ENCODE results near the gene TSPAN18. TPM values are rescaled to one million over a fixed set of nuclear protein-coding genes. Genes with fewer than 3 reads are reported as not detected.

The TSPAN18 gene
- polyA plus RNA-seq, 1 donor = 44.4 TPM

DNA sequence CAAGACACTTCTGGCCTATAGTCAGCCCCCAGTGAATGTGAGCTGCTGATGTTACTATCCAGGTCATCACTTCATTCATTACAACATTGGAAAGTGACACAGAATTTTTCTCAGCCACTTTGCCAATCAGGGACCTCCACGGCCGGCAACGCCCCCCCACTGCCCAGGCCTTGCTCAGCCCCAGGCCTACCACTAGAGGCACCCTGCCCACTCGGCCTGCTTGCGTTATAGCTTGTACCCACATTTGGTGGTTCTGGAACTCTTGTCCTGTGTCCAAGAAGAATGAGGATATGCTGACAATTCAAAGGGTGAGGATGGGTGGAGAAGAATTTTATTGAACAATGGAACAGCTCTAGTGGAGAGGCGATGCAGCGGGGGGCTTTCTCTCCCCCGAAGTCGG lies 96.2 kb downstream of the TSPAN18 start:
- DNase-seq = no peak

DNA sequence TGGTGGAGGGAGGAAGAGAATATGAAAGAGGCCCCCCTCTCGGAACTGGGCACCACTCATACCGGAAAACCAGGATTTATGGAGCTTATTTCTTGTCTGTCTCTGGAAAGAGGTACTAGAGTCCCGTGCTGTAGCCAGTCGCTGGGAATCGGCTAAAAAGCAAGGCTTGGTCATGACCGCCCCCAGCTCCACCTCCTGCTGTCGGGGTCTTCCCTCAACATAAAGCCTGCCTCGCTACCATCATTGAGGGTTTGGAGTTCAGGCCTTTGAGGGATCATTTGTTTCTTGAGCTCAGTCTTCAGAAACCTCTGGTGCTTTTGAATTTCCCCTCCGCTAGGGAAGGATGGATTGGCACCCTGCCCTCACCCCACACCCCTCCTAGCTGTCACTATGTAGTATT lies 97.1 kb downstream of the TSPAN18 start:
- no peak for DNase-seq

DNA sequence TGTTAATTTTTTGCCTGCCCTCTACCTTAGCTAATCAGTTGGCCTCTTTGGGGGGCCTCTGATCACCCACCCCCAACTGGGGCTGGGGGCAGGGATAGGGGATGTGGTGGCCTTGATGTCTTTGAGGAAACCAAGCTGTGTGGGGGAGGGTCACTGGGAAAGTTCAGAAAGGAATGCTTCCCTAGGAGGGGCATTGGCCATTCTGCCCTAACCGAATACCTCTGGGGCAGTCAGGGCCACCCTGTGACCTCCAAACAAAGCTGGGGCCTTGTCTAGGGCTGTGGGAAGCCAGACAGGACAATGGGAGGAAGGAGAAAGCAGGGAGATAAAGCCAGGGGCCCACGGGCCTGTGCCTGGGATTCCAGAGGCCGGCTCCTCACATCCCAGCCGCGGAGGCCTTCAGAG lies 97.5 kb downstream of the TSPAN18 start:
- DNase-seq = no peak

DNA sequence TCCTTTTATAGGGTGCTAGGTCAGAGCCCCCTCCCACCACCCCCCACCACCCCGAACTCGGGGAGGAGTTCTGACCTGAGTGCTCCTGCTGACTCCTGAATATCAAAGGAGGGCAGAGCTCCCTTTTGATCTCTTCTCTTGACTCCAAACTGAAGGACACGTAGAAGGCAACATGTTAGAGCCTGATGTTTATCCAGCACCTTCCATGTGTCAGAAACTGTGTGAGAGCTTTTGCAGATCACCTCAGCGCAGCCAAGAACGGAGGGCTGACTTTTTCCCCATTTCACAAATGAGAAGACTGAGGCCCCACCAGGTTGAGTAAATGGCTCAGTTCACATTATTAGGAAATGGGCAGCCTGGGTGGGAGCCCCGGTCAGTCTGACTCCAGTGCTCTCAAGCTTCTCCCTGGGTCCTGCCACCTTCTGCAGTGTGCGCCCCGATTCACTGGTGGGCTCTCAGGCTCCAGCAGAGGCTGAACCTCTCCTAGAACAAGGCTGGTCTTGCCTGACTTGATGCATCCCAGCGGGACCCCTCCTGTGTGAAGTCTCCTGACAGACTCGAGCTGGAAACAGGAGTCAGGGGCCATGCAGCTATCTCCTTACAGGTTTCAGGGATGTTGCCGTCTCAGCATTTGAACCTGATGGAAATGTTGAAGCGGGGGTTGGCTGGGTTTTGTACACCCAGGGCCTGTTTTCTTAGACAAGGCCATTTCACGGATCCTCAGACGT lies 98.5 kb downstream of the TSPAN18 start:
- no peak for DNase-seq

DNA sequence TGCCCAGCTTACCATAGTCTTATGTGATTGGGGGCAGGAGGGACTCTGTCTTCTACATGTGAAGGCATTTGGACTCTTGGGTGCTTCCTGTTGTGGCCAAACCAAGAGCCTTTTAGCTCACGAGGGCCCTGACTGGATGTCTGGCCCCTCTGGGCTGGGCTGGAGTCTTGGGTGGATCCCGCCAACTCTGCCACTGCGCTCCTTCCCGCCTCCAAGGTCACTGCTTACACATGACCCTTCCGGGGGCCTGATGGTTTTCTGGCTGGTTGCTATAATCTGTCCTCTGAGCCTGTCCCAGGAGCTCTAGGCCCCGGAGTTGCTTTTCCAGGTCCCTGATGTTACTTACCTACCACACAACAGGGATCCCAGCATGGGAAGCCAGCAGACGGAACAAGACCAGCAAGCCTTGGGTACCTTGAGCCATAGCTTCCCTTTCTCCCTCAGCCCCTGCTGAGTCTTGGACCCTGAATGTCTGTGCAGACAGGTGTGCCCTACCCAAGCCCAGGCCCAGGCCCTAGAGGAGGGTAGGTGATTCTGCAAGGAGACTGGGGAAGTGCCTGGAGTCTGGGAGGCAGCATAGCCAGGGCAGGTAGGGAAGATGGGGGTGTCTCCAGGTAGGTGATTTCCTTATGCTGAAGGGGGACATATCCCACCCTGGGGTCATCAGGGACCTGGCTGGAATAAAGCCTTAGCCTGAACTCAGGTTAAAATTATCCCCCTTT lies 100.3 kb downstream of the TSPAN18 start:
- DNase-seq = no peak

DNA sequence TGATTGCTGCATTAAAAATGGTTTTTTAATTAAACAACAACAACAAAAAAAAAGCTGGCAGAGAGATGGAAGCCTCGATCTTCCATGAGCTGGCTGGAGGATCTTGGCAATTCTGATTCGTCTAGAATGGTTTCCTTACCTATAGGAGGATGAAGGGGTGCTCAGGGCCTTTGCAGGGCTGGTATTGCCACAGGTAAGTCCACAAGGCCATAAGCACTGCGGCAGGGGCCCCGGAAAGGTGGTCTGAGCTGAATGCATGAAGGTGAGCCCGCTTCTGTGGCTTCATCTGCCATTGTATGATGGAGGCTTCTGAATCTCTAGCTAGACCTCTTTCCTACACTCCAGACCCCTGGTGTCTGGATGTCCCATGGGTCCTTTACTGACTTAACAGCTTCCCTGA lies 101.5 kb downstream of the TSPAN18 start:
- DNase-seq = no peak

DNA sequence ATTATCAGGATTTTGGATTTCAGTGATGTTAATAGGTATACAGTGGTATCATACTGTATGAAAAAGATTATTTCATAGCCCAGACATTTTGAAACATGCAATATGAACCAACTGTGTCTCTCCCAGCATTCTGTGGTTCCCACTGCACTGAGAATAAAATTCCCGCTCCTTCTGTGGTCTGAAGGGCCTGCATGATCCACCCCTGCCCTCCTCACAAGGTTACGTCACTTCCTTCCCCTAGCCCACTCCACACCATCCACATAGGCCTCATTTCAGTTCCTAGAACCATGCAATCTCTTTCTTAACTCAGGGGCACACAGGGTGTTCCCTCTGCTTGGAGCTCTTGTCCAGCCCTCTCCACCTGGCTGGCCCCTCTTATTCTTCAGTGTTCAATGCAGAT lies 103.1 kb downstream of the TSPAN18 start:
- no peak for DNase-seq

DNA sequence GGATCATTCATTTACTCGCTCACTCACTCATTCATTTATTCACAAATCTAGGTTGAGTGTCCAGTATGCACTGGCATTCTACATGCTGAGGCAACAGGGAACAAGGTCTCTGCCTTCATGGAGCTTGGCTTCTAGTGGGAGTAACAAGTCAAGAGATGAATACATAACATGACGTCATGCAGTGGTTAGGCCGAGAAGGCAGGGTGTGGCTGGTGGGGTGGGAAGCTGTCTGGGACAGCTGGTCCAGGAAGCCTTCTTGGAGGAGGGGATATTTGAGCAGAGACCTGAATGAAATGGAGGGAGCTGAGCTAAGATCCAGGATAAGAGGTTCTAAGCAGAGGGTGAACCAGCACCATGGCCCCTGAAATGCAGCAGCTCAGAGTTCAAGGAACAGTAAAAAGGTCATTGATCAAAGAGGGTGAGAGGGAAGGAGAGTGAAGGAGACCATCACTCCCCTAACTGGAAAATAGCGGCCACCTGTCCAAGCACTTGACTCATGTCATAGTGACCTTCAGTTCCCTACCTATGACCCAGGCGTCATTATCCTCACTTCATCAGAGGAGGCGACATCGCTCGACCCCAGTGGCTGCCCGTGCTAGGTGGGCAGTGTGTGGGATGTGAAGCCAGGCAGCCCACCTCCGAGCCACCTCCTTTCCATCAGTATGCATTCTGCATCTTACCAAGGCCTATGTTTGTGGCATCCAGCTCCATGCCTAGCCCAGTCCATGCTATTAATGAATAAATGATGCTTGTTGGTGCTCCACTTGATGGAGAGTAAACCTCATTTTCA lies 105.0 kb downstream of the TSPAN18 start:
- no peak for DNase-seq

DNA sequence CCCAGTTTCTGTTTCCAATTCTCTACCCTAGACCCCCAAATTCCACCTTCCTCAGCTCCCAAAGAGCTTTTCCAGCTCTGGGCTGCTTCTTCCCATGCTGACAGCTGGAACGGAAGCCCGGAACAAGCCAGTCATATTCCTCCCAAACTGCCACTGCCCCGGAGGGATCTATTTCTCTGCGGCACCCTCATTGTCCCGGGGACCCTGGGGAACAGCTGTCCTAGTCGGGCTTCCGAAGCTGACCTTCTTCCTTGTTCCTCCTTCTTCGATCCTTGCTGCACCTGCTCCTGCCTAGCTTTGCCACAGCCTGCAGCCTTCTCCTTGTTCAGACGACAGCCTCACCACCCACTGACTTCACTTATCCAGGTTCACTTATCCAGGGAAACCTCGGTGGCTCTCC lies 105.7 kb downstream of the TSPAN18 start:
- no peak for DNase-seq

DNA sequence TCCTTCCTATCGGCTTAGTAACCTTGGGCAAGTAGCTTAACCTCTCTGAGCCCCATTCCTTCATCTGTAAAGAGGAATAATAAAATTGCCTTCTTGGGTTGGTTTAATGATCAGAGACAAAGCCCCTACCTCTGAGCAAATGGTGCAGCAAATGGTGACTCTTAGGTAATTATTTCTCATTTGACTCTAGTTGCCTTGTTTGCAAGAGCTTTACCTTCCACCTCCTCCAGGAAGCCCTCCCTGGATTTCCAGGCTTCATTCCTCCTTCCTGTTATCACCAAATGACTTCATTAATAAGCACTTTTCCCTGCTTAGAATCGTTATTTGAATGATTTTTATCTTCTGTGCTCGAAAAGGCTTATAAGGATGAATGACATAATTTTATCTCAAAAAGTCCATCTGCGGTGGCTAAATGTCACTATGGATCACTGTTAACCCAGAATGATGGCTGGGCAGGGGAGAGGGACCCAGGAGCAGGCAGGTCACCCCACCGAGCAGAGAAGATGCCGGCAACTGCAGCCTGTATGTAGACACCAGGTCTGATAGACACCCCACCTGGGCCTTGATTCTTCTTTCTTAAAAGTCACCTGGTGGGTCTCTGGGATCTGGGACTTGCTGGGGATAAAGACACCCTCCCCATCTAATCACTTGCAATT lies 106.6 kb downstream of the TSPAN18 start:
- DNase-seq = no peak

DNA sequence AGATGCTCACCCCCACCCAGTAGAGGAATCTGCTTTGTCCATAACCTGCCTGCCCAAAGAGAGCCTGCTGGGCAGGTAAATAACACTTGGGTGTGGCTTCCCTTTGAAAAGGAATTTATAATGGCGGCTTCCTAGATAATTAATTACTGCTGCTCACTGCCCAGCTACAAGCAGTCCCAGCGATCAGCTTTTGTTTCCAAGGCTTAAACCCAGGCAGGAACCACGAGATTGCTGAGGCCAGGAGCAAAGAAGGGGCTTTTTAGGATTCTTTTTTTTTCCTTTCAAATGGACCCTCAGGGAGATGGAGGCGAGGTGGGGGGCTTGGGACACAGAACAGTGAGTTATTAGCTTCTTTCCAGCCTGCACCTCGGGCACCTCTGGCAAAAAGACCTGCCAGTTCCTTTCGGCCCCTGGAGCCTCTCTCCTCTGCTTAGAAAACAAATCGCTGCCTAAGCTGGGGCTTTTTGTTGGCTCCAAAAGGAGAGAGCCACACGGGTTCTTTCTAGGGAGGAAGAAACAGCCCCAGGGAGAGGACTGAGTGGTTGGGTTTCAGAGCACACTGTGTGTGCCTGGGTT lies 107.2 kb downstream of the TSPAN18 start:
- no peak for DNase-seq

DNA sequence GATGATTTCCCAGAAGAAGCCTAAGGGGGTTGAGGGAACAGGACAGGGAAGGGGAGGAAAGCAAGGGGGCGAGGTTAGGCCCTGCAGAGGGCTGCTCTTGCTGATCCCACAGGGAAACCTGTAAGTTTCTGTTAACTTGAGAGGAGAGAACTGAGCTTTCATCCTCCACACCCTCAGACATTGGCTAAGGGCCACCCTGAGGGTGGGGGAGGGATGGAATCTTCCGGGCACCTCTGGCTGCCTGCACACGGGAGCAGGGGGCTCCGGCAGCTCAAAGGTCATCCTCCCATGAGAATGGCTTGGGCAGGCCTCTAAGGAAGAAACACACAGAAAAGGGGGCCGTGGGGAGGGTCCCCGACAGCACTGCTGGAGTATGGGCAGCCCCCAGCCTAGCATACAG lies 108.1 kb downstream of the TSPAN18 start:
- no peak for DNase-seq

DNA sequence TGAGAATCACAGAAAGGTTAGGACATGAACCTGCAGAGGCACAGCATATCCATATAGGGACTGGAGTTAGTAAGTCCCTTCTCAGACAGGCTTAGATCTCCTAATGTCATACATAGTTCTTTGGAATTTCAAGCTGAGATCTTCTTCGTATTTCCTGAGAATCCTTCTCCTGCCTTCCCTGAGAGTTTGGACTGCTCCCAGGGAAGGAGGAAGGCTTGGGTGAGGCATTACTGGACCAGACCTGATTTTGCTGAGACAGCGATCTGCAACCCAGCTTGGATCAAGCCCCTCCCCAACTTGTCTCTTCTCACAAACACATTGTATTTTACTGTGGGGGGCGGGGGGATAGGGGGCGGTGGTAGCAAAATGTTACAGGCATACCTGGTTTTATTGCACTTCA lies 108.5 kb downstream of the TSPAN18 start:
- no peak for DNase-seq

DNA sequence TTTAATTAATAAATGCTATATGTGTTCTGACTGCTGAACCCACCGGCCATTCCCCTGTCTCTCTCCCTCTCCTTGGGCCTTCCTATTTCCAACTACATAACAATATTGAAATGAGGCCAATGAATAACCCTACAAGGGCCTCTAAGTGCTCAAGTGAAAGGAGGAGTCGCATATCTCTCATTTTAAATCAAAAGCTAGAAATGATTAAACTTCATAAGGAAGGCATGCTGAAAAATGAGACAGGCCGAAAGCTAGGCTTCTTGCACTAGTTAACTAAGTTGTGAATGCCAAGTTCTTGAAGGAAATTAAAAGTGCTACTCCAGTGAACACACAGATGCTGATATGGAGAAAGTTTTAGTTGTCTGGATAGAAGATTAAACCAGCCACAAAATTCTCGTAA lies 109.2 kb downstream of the TSPAN18 start:
- no peak for DNase-seq

DNA sequence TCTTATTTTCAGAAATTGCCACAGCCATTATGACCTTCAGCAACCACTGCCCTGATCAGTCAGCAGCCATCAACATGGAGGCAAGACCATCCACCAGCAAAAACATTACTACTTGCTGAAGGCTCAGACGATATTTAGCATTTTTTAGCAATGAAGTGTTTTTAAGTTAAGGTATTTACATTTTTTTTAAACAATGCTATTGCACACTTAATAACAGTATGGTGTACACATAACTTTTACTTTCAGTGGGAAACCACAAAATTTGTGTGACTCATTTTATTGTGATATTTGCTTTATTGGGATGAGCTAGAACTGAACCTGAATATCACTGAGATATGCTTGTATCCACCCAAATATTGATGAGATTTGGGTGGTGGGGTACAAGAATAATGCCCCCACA lies 110.9 kb downstream of the TSPAN18 start:
- no peak for DNase-seq

DNA sequence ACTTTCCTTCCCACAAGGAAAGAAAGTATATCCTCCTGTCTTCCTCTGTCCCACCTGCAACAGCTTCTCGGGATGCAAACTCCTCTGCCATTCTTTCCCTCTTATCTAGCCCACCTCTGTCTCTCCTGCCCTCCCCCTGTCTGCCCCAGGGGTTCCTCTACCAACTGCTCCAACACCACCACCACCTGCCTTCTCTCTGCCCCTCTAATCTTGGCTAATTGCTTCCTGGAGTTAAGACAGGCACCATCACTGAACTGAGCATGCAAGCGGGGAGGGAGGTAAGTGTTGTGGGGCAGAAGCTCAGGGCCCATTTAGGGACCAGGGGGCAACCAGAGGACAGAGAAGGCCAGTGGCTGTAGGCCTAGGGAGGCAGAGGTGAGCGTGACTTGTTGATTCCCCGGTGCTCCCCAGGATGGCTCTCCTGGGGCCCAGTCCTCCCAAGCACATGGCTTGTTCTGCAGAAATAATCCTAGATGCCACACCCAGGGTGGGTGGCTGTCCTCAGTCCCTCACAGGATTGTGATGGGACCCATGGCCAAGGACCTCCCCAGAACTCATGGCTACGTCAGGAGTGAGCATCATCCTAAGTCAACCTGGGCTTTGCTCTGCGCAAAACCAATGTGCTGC lies 112.8 kb downstream of the TSPAN18 start:
- no peak for DNase-seq

DNA sequence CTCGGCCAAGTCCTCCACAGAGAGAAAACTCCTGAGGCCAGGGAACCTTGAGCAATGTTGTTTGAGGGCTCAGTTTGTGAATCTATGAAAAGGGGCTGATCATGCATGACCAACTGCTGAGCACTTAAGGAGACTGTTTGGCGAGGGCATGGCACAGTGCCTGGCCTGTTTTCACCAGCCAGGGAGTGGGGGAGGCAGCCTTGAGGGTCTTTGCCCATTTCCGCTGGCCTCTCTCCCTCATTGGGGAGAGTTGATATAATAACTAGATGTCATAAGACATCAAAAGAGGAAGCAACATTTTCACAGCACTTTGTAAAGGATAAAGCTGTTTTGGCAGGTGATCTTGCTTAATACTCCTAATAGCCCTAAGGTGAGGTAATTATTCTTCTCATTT lies 113.3 kb downstream of the TSPAN18 start:
- no peak for DNase-seq

DNA sequence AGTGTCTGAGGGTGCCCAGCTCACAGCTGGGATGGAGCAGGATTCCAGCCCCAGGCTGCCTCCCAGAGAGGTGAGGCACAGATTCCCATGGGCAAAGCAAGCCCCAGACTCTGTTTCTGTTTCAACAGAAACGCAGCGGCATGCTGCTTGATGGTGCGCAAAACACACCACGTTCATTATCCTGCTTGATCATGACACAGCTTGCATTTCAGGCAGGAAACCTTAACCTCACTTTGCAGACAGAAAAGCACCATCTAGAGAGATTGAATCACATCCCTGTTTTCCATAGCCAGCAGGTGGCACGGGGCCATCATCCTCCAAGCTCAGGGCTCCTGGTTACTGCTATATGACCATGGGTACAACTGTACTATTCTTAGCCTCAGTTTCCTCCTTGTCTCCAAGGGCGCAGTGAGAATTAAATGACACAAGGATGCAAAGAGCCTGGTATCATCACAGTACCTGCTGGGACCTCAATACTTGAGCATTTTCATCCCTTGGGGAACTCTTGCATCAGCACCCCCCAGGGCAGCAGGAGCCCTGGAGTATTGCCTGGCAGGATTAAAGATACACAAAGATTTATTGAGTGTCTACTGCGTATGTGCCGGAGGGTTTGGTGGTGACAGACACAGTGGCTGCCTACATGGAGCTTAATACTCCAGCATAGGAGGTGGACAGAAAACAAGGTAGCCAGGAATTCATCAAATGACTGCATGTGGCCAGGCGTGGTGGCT lies 113.9 kb downstream of the TSPAN18 start:
- DNase-seq = no peak

DNA sequence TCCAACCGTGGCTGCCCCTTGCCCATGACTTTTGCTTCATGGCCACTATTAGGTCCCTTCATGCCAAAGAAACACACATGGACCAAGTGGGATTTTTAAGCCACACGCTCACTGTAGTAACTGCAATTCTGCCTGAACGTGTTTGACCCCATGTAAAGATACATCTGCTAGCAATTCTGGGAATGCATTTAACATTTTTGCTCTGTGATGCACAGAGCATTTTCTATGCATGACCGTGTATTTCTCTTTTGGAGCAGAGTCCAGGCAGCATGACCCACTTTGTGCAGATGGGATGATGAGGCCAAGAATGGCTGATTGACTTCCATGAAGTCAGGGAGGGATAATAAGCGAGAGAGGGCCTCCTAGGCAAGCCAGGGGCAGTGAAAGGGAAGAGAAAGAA lies 115.5 kb downstream of the TSPAN18 start:
- DNase-seq = no peak

DNA sequence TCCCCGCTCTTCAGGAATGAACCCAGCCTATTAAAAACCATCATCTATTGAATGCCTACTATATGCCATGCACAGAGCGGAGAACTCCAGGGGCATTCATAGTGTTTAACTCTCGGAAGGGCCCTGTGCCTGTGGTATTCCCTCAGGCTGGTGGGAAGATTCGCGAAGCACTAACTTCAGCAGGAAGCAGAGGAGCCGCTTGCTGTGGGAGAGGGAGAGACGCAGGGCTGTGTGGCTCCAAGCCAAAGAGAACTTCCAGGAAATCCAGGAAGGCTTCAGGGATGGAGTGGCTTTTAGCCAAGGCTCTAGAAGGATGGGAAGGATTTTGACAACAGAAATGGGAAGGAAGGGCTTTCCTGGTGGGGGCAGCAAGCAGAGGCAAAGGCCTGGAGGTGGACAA lies 120.1 kb downstream of the TSPAN18 start:
- no peak for DNase-seq

DNA sequence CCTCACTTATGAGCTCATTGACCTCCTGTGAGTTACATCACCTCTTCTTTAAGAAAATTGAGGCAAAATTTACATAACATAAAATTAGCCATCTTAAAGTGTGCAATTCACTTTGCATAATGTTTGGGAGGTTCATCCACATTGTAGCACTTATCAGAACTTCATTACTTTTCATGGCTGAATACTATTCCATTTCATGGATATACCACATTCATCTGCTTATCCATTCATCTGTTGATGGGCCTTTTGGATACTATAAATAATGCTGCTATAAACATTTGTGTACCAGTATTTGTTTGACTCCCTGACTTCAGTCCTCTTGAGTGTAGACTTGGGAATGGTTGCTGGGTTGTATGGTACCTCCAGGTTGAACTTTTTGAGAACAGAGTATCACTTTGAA lies 120.6 kb downstream of the TSPAN18 start:
- DNase-seq = no peak

All from left kidney (tissue), 2 donors.